HepG2 (cell line): ENCODE data around the gene SCARF1. TPM values are rescaled to one million over a fixed set of nuclear protein-coding genes. Genes with fewer than 3 reads are reported as not detected.

Experiments
- ATAC-seq: fragments of 200-7000 bp; cut with Tn5 transposase; 3 replicates; pipeline ENCODE4 v1.9.1; 2020; ENCODE audit warnings: mild to moderate bottlenecking, moderate library complexity
- BruUV-seq: library from RNA; stranded (reverse); fragments of 400-500 nt; replicated peaks from 2 replicates; lab custom pipeline; 2021; lab: Mats Ljungman, UMichigan
- CTCF ChIA-PET: fragments of 300-600 bp; formaldehyde crosslinking; extraction: SDS; loops from one replicate; lab custom pipeline; 2021; ENCODE audit warnings: low total read pairs, inconsistent platforms, low intra/inter-chr PET ratio; lab: Yijun Ruan, JAX
- POLR2A ChIA-PET: fragments of 350-600 bp; sonication (Branson Sonifier 250); formaldehyde crosslinking; loops from one replicate; lab custom pipeline; 2020; ENCODE audit warnings: antibody characterized with exemption, inconsistent platforms; lab: Yijun Ruan, JAX
- DNase-seq: peaks from one replicate; pipeline ENCODE4 v3.0.0-alpha.2; 2015; ENCODE audit warnings: low spot score
- FAIRE-seq: peaks from 3 replicates; lab custom pipeline; 2011; peaks lifted over from hg19 to GRCh38; lab: Jason Lieb, UNC
- H2AFZ ChIP-seq: one replicate; pipeline ENCODE4 v1.6.1; 2011; ENCODE audit warnings: low read length, inconsistent platforms
- H3K27ac ChIP-seq: fragments of 300-600 bp; 3 replicates; pipeline ENCODE4 v1.8.0; 2011; ENCODE audit warnings: mixed run types, mild to moderate bottlenecking, mixed read lengths, low read length, inconsistent platforms; ENCODE audit not compliant: insufficient read depth; ENCODE audit errors: extremely low read length
- H3K27me3 ChIP-seq, 2 experiments: fragments of 200-600 bp in 1 of 2; 2 replicates in 1 of 2; 3 replicates in 1 of 2; pipeline versions ENCODE4 v1.6.0 to v1.8.0; 2011; ENCODE audit warnings: low read length in 2 of 2, mild to moderate bottlenecking in 2 of 2, moderate library complexity in 2 of 2, inconsistent platforms in 1 of 2; ENCODE audit not compliant: insufficient read depth in 2 of 2, control insufficient read depth in 1 of 2
- H3K36me3 ChIP-seq, 2 experiments: fragments of 200-600 bp in 1 of 2; replicated peaks in 1 of 2; 2 replicates in 1 of 2; 3 replicates in 1 of 2; pipeline versions ENCODE4 v1.5.1 to v1.8.0; 2011; ENCODE audit warnings: low read length in 2 of 2, inconsistent platforms in 1 of 2; ENCODE audit not compliant: insufficient read depth in 2 of 2, control insufficient read depth in 1 of 2
- H3K4me1 ChIP-seq: 2 replicates; pipeline ENCODE4 v1.5.1; 2012; ENCODE audit warnings: low read length, inconsistent platforms; ENCODE audit not compliant: insufficient read depth
- H3K4me2 ChIP-seq: 2 replicates; pipeline ENCODE4 v1.6.0; 2011; ENCODE audit warnings: low read depth, low read length, inconsistent platforms
- H3K4me3 ChIP-seq, 3 experiments: fragments of 200-600 bp in 1 of 3; sonication (generic), shearing (Covaris generic) in 1 of 3; replicated peaks in 1 of 3; 2 replicates each; pipeline ENCODE4 v1.5.1; 2011 to 2016; ENCODE audit warnings: low read length in 3 of 3, inconsistent platforms in 2 of 3, low read depth in 2 of 3, mild to moderate bottlenecking in 2 of 3, control low read depth in 1 of 3, mixed read lengths in 1 of 3; ENCODE audit not compliant: insufficient read depth in 1 of 3
- H3K79me2 ChIP-seq: one replicate; pipeline ENCODE4 v1.6.1; 2011; ENCODE audit warnings: low read length, inconsistent platforms; ENCODE audit not compliant: insufficient read depth
- H3K9ac ChIP-seq: 2 replicates; pipeline ENCODE4 v1.6.0; 2011; ENCODE audit warnings: mild to moderate bottlenecking, low read depth, low read length, inconsistent platforms; ENCODE audit not compliant: insufficient read depth
- H3K9me3 ChIP-seq: 2 replicates; pipeline ENCODE4 v1.5.1; 2012; ENCODE audit warnings: mild to moderate bottlenecking, low read length
- H4K20me1 ChIP-seq: 2 replicates; pipeline ENCODE4 v1.6.0; 2011; ENCODE audit warnings: inconsistent platforms, mild to moderate bottlenecking, low read length, moderate library complexity; ENCODE audit not compliant: insufficient read depth
- AGO1 ChIP-seq: fragments of 200-400 bp; formaldehyde crosslinking; IDR thresholded peaks from 2 replicates; pipeline ENCODE4 v1.6.1; 2017; ENCODE audit warnings: mild to moderate bottlenecking, low read depth, low read length, moderate library complexity; ENCODE audit not compliant: poor library complexity, severe bottlenecking
- AGO2 ChIP-seq: fragments of 200-400 bp; formaldehyde crosslinking; optimal IDR thresholded peaks from 2 replicates; pipeline ENCODE3; 2017; ENCODE audit warnings: mild to moderate bottlenecking, low read depth, low read length, moderate library complexity
- ATF7 ChIP-seq, 2 experiments: fragments of 450-650 bp in 1 of 2; sonication (generic) in 1 of 2; formaldehyde crosslinking in 1 of 2; IDR thresholded peaks; 2 replicates each; pipeline versions ENCODE4 v1.4.0 to v1.6.1; 2016 to 2020; ENCODE audit warnings: antibody characterized with exemption in 1 of 2, mild to moderate bottlenecking in 1 of 2, missing genetic modification reagents in 1 of 2
- HNRNPL ChIP-seq: fragments of 200-400 bp; formaldehyde crosslinking; IDR thresholded peaks from 2 replicates; pipeline ENCODE4 v1.6.1; 2017; ENCODE audit warnings: mild to moderate bottlenecking, low read depth, low read length
- MED13 ChIP-seq: sonication (generic); formaldehyde crosslinking; IDR thresholded peaks from 2 replicates; pipeline ENCODE4 v1.5.0; 2020; ENCODE audit warnings: missing genetic modification reagents
- NRL ChIP-seq: sonication (generic); formaldehyde crosslinking; IDR thresholded peaks from 2 replicates; pipeline ENCODE4 v1.5.0; 2020; ENCODE audit warnings: missing genetic modification reagents, mild to moderate bottlenecking, moderate library complexity, borderline replicate concordance
- WGBS: methylation state at CpG from one replicate; pipeline ENCODE4 v1.1.6; 2017; ENCODE audit warnings: low lambda C conversion rate; 5-methylcytosine and 5-hydroxymethylcytosine counted together
- in situ Hi-C: cut with HindIII; loops from 2 replicates; pipeline ENCODE4 v1.10.0; 2017; ENCODE audit warnings: low pct_unique_long_range_greater_than_20kb; ENCODE audit not compliant: extremely low pct_ligation_motif_present
- intact Hi-C: fragments of 100-400 bp; cut with micrococcal nuclease; formaldehyde crosslinking; loops from one replicate; pipeline ENCODE4 v1.10.0; 2022; ENCODE audit not compliant: unreplicated experiment
- polyA plus RNA-seq, 8 experiments: library from polyadenylated mRNA; depleted of rRNA in 3 of 8; stranded (reverse) in 7 of 8; unstranded in 1 of 8; fragments of >200 nt; fragmentation: Illumina TruSeq in 4 of 8; extraction: Trizol in 4 of 8; gene quantifications; 2 replicates each; pipeline versions ENCODE4 v1.2.1 to v1.2.3, GENCODE V29; 2011 to 2016; ENCODE audit warnings: low read depth in 4 of 8, missing spikeins in 1 of 8, mixed read lengths in 1 of 8; ENCODE audit not compliant: insufficient read depth in 1 of 8
- total RNA-seq, 5 experiments: library from RNA; depleted of rRNA; stranded (reverse); fragments of >200 nt; fragmentation: Illumina TruSeq; extraction: Trizol; gene quantifications; 2 replicates each; pipeline ENCODE4 v1.2.3, GENCODE V29; 2016; ENCODE audit warnings: low read depth in 1 of 5
- TF ChIP-seq, protein P1 (sequence below): sonication (generic); formaldehyde crosslinking; IDR thresholded peaks from 2 replicates; pipeline ENCODE4; 2020; ENCODE audit warnings: missing genetic modification reagents, mild to moderate bottlenecking, borderline replicate concordance

Gene SCARF1
- total and polyA plus RNA-seq, 2 of the 13 experiments (the other 11 are each of a cell fraction or from before 2014, with no cell fraction given) = 0.24 to 0.71 TPM

DNA sequence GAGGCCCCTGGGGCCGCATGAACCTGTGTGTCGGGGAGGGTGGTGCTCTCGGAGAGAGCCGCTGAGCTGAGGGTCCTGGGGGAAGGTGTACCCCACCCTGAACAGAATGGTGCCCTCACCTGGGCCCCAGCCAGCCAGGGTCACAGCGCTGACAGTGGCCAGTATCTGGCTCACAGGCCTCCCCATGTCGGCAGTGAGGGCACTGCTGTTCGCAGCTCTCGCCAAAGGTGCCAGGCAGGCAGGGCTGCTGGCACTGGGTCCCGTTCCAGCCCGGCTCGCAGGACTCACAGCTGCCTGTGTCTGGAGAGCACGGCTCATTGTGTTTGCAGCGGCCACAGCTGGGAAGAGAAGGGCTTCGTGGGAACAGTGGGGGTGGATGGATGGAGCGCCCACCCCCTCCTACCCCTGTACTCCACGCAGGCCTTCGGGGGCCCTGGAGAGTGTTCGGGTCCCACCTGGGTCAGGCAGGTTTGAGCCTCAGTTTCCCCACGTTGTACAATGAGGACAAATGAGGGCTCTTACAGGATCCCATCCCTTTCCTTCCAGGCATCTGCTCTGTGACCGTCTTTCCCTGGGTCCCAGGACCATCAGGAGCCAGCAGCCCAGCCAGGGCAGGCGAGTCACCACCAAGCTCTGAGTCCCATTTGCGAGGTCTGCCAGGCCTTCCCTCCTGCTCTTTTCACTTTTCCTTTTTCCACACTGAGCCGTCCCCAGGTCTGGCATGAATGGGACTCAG is 5.0 kb downstream of the SCARF1 start:
- in situ Hi-C loops (no loop called here), intact Hi-C loops (no loop called here)
- no peaks in the 10 kb centered on the region for H4K20me1 ChIP-seq
- H3K4me3 ChIP-seq = no peak overlapping the region
- H3K4me1 ChIP-seq = peaks cover 53% of the 10 kb centered on the region
- peak; percentile 64 for TF ChIP-seq AGO1
- TF ChIP-seq MED13 (CRISPR knock-in tag) = no peak
- peak; percentile 30; the same call in 1 of the 2 replicates for TF ChIP-seq NRL
- peak; percentile 48 for TF ChIP-seq AGO2
- TF ChIP-seq HNRNPL = 0 out of 2 replicates have a peak, but pooled peaks have one; percentile 46
- H3K27ac ChIP-seq = no peak overlapping the region
- DNase-seq (no peak), ATAC-seq (peak; percentile 4; the same call in 1 of the 3 replicates), FAIRE-seq (no peak)
- 32% methylated on average over 6 of the region's 23 CpGs for WGBS
- ChIA-PET POLR2A (interaction anchor here (1.0 to 1.6 kb wide), 3 partner anchors 9 to 76 kb away, joined by 6 to 7 read pairs (median 6); partner anchors contain the start of genes RILP and SLC43A2), CTCF (no interaction called here)
- H3K9me3 ChIP-seq = no peaks in the 10 kb centered on the region
- peaks cover 5 to 46% of the 10 kb centered on the region in 2 experiments; a peak in 4 of 5 replicates for H3K27me3 ChIP-seq
- no peak overlapping the region for H2AFZ ChIP-seq
- no peak overlapping the region for H3K9ac ChIP-seq
- H3K79me2 ChIP-seq = no peaks in the 10 kb centered on the region
- peak overlapping the region; percentile 2; the same call in 1 of the 2 replicates for H3K4me2 ChIP-seq
- BruUV-seq = no TSS peak
- H3K36me3 ChIP-seq = no peaks in the 10 kb centered on the region

DNA sequence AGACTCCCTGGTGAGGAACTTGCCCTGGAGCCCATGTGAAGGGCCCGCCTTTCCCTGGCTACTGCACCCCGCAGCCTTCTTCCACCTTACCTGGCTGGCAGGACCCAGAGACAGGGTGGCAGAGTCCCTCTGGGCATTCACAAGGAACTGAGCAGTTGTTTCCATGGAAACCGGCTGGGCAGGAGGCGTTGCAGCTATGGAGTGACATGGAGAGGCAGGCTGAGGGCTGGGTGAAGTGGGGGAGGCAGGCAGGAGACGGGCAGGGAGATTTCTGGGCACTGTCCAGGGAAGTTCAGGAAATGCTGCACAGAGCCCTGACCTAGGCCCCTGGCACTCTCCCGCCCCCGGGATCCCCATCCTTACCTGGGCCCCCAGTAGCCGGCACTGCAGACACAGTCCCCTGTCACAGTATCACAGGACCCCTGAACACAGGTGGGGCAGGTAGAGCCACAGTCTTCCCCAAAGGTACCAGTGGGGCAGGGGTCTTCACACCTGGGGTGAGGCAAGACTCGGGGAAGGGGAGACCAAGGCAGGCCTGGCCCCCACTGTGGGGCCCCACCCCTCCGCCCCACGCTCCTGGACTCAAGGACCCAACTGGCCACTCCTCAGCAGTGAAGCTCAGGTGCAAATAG is 5.9 kb downstream of the SCARF1 start:
- Histone ChIP-seq H3K9me3 (no peaks in the 10 kb centered on the region), H3K79me2 (no peaks in the 10 kb centered on the region), H3K27ac (no peak overlapping the region), H3K36me3 (no peaks in the 10 kb centered on the region), H3K4me2 (no peak overlapping the region), H3K4me3 (no peak overlapping the region), H3K4me1 (peaks cover 48% of the 10 kb centered on the region), H3K9ac (no peak overlapping the region), H2AFZ (no peak overlapping the region), H4K20me1 (no peaks in the 10 kb centered on the region), H3K27me3 (peaks cover 5 to 48% of the 10 kb centered on the region in 2 experiments; a peak in 4 of 5 replicates)
- DNase-seq = no peak
- 0 out of 3 replicates have a peak, but pooled peaks have one; percentile 2 for ATAC-seq
- no peak for FAIRE-seq
- ChIA-PET POLR2A (interaction anchor here (0.9 to 1.6 kb wide), 4 partner anchors 9 to 77 kb away, joined by 3 to 6 read pairs (median 6); partner anchors contain the start of gene RILP), CTCF (no interaction called here)
- in situ Hi-C loops (no loop called here), intact Hi-C loops (no loop called here)
- WGBS = 25% methylated on average over 8 of the region's 11 CpGs
- TF ChIP-seq ATF7 (IDR thresholded peaks at IDR 0.05) = no peak
- no peak for TF ChIP-seq ATF7 (CRISPR knock-in tag; IDR thresholded peaks at IDR 0.05)
- TF ChIP-seq, protein P1, sequence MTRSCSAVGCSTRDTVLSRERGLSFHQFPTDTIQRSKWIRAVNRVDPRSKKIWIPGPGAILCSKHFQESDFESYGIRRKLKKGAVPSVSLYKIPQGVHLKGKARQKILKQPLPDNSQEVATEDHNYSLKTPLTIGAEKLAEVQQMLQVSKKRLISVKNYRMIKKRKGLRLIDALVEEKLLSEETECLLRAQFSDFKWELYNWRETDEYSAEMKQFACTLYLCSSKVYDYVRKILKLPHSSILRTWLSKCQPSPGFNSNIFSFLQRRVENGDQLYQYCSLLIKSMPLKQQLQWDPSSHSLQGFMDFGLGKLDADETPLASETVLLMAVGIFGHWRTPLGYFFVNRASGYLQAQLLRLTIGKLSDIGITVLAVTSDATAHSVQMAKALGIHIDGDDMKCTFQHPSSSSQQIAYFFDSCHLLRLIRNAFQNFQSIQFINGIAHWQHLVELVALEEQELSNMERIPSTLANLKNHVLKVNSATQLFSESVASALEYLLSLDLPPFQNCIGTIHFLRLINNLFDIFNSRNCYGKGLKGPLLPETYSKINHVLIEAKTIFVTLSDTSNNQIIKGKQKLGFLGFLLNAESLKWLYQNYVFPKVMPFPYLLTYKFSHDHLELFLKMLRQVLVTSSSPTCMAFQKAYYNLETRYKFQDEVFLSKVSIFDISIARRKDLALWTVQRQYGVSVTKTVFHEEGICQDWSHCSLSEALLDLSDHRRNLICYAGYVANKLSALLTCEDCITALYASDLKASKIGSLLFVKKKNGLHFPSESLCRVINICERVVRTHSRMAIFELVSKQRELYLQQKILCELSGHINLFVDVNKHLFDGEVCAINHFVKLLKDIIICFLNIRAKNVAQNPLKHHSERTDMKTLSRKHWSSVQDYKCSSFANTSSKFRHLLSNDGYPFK (CRISPR knock-in tag) = 0 out of 2 replicates have a peak, but pooled peaks have one; percentile 24
- no TSS peak for BruUV-seq
